ENCODE data around the gene LRRC4C.

DNA sequence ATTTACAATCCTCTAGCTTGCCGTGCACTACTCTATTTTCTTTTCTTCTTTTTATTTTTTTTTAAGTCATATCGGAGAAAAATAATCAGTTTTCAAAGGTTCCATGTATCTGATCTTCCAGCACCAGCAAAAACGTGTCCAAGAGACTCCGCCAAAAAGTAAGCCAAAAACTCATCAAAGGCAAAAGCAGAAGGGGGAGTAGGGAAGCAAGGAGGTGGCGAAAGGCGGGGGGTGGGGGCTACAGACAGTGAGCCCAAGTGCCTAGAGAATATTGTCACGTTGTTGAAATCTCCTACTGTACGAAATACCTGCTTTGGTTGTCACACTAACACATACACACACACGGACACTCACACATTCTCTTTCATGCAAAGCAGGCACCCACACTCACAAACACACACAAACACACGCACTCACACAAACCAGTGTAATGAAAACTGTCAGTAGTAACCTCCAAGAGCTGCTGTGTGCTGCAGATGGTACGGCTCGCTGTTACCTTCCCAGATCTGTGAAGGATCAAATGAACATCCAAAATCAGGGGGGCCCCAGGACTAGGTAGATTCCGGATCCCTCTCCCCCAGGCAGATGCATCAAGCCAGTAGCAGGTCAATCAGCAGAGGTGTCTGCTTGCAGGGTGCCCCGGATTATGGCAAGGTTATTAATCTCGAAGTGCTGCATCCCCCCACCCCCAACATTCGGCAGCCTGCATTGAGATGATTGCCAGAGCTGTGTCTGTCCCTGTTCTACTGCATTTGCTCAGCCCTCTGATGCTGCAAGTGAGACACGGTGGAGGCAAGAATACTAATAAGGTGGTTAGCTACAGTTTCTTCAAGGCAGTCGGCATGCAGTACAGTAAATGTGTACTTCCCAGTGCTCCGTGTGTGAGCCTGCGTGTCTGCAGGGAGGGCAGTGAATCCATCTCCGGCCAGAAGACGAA lies at the start of gene LRRC4C:
- TF ChIP-seq, protein P1, sequence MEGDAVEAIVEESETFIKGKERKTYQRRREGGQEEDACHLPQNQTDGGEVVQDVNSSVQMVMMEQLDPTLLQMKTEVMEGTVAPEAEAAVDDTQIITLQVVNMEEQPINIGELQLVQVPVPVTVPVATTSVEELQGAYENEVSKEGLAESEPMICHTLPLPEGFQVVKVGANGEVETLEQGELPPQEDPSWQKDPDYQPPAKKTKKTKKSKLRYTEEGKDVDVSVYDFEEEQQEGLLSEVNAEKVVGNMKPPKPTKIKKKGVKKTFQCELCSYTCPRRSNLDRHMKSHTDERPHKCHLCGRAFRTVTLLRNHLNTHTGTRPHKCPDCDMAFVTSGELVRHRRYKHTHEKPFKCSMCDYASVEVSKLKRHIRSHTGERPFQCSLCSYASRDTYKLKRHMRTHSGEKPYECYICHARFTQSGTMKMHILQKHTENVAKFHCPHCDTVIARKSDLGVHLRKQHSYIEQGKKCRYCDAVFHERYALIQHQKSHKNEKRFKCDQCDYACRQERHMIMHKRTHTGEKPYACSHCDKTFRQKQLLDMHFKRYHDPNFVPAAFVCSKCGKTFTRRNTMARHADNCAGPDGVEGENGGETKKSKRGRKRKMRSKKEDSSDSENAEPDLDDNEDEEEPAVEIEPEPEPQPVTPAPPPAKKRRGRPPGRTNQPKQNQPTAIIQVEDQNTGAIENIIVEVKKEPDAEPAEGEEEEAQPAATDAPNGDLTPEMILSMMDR (IDR thresholded peaks at IDR 0.05; ENCODE audit: borderline replicate concordance, extremely low read depth, low read length, poor library complexity, severe bottlenecking): no peak
- TF ChIP-seq EZH2 (IDR thresholded peaks at IDR 0.05; ENCODE audit: borderline replicate concordance, low read depth, low read length, severe bottlenecking): no peak
